IPS-18a (cell line): ENCODE measurements around the gene ARL16.
"Not testable (repeated sequence)": the region's sequence is repeated elsewhere in the genome, so short reads cannot be mapped to it uniquely, and the experiment has no call there.

Experiments used
- H3K27ac ChIP-seq: one replicate; pipeline ENCODE4 v1.5.1; 2013; ENCODE audit warnings: low read length
- H3K27me3 ChIP-seq: one replicate; pipeline ENCODE4 v1.6.1; 2013; ENCODE audit warnings: mild to moderate bottlenecking, low read length; ENCODE audit not compliant: control insufficient read depth, insufficient read depth
- H3K36me3 ChIP-seq: one replicate; pipeline ENCODE4 v1.6.1; 2013; ENCODE audit warnings: low read depth, low read length; ENCODE audit not compliant: control insufficient read depth
- H3K4me1 ChIP-seq: one replicate; pipeline ENCODE4 v1.6.1; 2013; ENCODE audit warnings: low read depth, low read length; ENCODE audit not compliant: control insufficient read depth
- H3K4me3 ChIP-seq: one replicate; pipeline ENCODE4 v1.5.1; 2013; ENCODE audit warnings: low read length
- H3K9ac ChIP-seq: one replicate; pipeline ENCODE4 v1.6.1; 2013; ENCODE audit warnings: mild to moderate bottlenecking, low read length, moderate library complexity
- H3K9me3 ChIP-seq: one replicate; pipeline ENCODE4 v1.6.1; 2013; ENCODE audit warnings: low read depth, low read length; ENCODE audit not compliant: control insufficient read depth

ARL16 gene

GRCh38 chr17:81688616-81689015, 5.0 kb upstream of the ARL16 start:
- H3K9me3 ChIP-seq, result no peaks in the 10 kb centered on the region
- no peak overlapping the region for H3K27ac ChIP-seq
- H3K4me3 ChIP-seq, result no peak overlapping the region
- no peak overlapping the region for H3K9ac ChIP-seq
- peaks cover 43% of the 10 kb centered on the region for H3K36me3 ChIP-seq
- peaks cover 7% of the 10 kb centered on the region for H3K4me1 ChIP-seq
- no peaks in the 10 kb centered on the region for H3K27me3 ChIP-seq

GRCh38 chr17:81687770-81688541, 4.4 kb upstream of the ARL16 start:
- Histone ChIP-seq H3K4me1 (peaks cover 7% of the 10 kb centered on the region), H3K4me3 (no peak overlapping the region), H3K27ac (no peak overlapping the region), H3K27me3 (no peaks in the 10 kb centered on the region), H3K9ac (no peak overlapping the region), H3K36me3 (peaks cover 43% of the 10 kb centered on the region), H3K9me3 (no peaks in the 10 kb centered on the region)

- no peak overlapping the region for H3K9ac ChIP-seq
Observed at GRCh38 chr17:81686614-81687013, 3.0 kb upstream of the ARL16 start.

GRCh38 chr17:81685108-81685507, 1.5 kb upstream of the ARL16 start:
- peak overlapping the region; percentile 77 for H3K9ac ChIP-seq
- H3K36me3 ChIP-seq, result peaks cover 27% of the 10 kb centered on the region
- H3K9me3 ChIP-seq, result no peaks in the 10 kb centered on the region
- no peak overlapping the region for H3K27ac ChIP-seq
- peak overlapping the region; percentile 91 for H3K4me3 ChIP-seq
- H3K4me1 ChIP-seq, result peaks cover 9% of the 10 kb centered on the region
- H3K27me3 ChIP-seq, result no peaks in the 10 kb centered on the region

More at GRCh38 chr17:81686614-81687013, 3.0 kb upstream of the ARL16 start:
- Histone ChIP-seq H3K4me3 (no peak overlapping the region), H3K4me1 (peaks cover 9% of the 10 kb centered on the region), H3K9me3 (no peaks in the 10 kb centered on the region), H3K27me3 (no peaks in the 10 kb centered on the region), H3K27ac (no peak overlapping the region), H3K36me3 (peaks cover 34% of the 10 kb centered on the region)

GRCh38 chr17:81684442-81684911, 880 bp upstream of the ARL16 start:
- Histone ChIP-seq H3K27ac (no peak overlapping the region), H3K27me3 (no peaks in the 10 kb centered on the region), H3K4me1 (peaks cover 9% of the 10 kb centered on the region), H3K4me3 (peak overlapping the region; percentile 91), H3K36me3 (peaks cover 27% of the 10 kb centered on the region), H3K9ac (peak overlapping the region; percentile 77), H3K9me3 (no peaks in the 10 kb centered on the region)

GRCh38 chr17:81683208-81683583, 401 bp downstream of the ARL16 start:
- Histone ChIP-seq H3K27me3 (no peaks in the 10 kb centered on the region), H3K9ac (peak overlapping the region; percentile 91), H3K27ac (peak overlapping the region; percentile 53), H3K4me1 (peaks cover 9% of the 10 kb centered on the region), H3K4me3 (peak overlapping the region; percentile 91), H3K36me3 (peaks cover 21% of the 10 kb centered on the region), H3K9me3 (no peaks in the 10 kb centered on the region)

GRCh38 chr17:81682565-81683207, 911 bp downstream of the ARL16 start:
- Histone ChIP-seq H3K4me1 (peaks cover 9% of the 10 kb centered on the region), H3K27me3 (no peaks in the 10 kb centered on the region), H3K9ac (peak overlapping the region; percentile 91), H3K27ac (peak overlapping the region; percentile 53), H3K4me3 (peak overlapping the region; percentile 91), H3K9me3 (no peaks in the 10 kb centered on the region), H3K36me3 (peaks cover 20% of the 10 kb centered on the region)

- Histone ChIP-seq H3K9ac (no peak overlapping the region), H3K4me1 (peaks cover 9% of the 10 kb centered on the region), H3K9me3 (no peaks in the 10 kb centered on the region), H3K4me3 (no peak overlapping the region), H3K27me3 (no peaks in the 10 kb centered on the region), H3K27ac (no peak overlapping the region), H3K36me3 (peaks cover 9% of the 10 kb centered on the region)
Observed at GRCh38 chr17:81681672-81682071, 1.9 kb downstream of the ARL16 start.

GRCh38 chr17:81680150-81680549, 3.4 kb downstream of the ARL16 start:
- no peak overlapping the region for H3K27ac ChIP-seq
- H3K4me1 ChIP-seq, result peaks cover 9% of the 10 kb centered on the region
- H3K9ac ChIP-seq, result no peak overlapping the region
- no peak overlapping the region for H3K4me3 ChIP-seq
- H3K9me3 ChIP-seq, result no peaks in the 10 kb centered on the region
- no peaks in the 10 kb centered on the region for H3K27me3 ChIP-seq
- H3K36me3 ChIP-seq, result no peaks in the 10 kb centered on the region

GRCh38 chr17:81676906-81677305, 6.7 kb downstream of the ARL16 start:
- Histone ChIP-seq H3K36me3 (peaks cover 21% of the 10 kb centered on the region), H3K4me3 (no peak overlapping the region), H3K27ac (no peak overlapping the region), H3K4me1 (no peaks in the 10 kb centered on the region), H3K27me3 (no peaks in the 10 kb centered on the region), H3K9me3 (no peaks in the 10 kb centered on the region), H3K9ac (no peak overlapping the region)

- not testable (repeated sequence) for H3K4me3 ChIP-seq, H3K4me1 ChIP-seq, H3K27me3 ChIP-seq, H3K9me3 ChIP-seq, H3K27ac ChIP-seq, H3K9ac ChIP-seq
- peaks cover 32% of the 10 kb centered on the region for H3K36me3 ChIP-seq
Observed at GRCh38 chr17:81675515-81676221, 7.9 kb downstream of the ARL16 start.
